PC-3 (cell line): ENCODE results near the gene SH3RF1. TPM values are rescaled to one million over a fixed set of nuclear protein-coding genes. Genes with fewer than 3 reads are reported as not detected.

Experiments used
- ATAC-seq: fragments of 200-7000 bp; cut with Tn5 transposase; 2 replicates; pipeline ENCODE4 v1.9.1; 2020; ENCODE audit warnings: mild to moderate bottlenecking, moderate library complexity
- BruUV-seq: library from RNA; stranded (reverse); fragments of 400-500 nt; replicated peaks from 2 replicates; lab custom pipeline; 2021; lab: Mats Ljungman, UMichigan
- CTCF ChIA-PET: fragments of 300-600 bp; sonication (Branson Sonifier 250); formaldehyde crosslinking; loops from one replicate; lab custom pipeline; 2022; ENCODE audit warnings: antibody characterized with exemption; lab: Charles Lee
- POLR2A ChIA-PET: fragments of 300-600 bp; sonication (Branson Sonifier 250); formaldehyde crosslinking; loops from one replicate; lab custom pipeline; 2022; ENCODE audit warnings: antibody characterized with exemption; ENCODE audit not compliant: unreplicated experiment; lab: Charles Lee
- DNase-seq: peaks from one replicate; pipeline ENCODE4 v3.0.0-alpha.2; 2015
- H2AFZ ChIP-seq: fragments of 300-600 bp; sonication (generic); 2 replicates; pipeline ENCODE4 v1.6.0; 2016; ENCODE audit warnings: antibody characterized with exemption, low read length
- H3F3A ChIP-seq: fragments of 300-600 bp; sonication (generic); one replicate; pipeline ENCODE4 v1.6.0; 2017; ENCODE audit warnings: antibody characterized with exemption, low read length, control low read depth, mild to moderate bottlenecking; ENCODE audit not compliant: unreplicated experiment
- H3K27ac ChIP-seq: fragments of 300-600 bp; sonication (generic); 2 replicates; pipeline ENCODE4 v1.5.1; 2016; ENCODE audit warnings: mild to moderate bottlenecking, low read length
- H3K27me3 ChIP-seq: fragments of 300-600 bp; sonication (generic); 2 replicates; pipeline ENCODE4 v1.6.1; 2016; ENCODE audit warnings: low read length, mixed read lengths
- H3K36me3 ChIP-seq: fragments of 300-600 bp; sonication (generic); 2 replicates; pipeline ENCODE4 v1.6.1; 2016; ENCODE audit warnings: low read depth, mixed run types, low read length, mixed read lengths
- H3K4me1 ChIP-seq: fragments of 300-600 bp; sonication (generic); 2 replicates; pipeline ENCODE4 v1.5.1; 2016; ENCODE audit warnings: low read length; ENCODE audit not compliant: insufficient read depth
- H3K4me2 ChIP-seq: fragments of 300-600 bp; sonication (generic); 2 replicates; pipeline ENCODE4 v1.6.0; 2016; ENCODE audit warnings: low read length
- H3K4me3 ChIP-seq: fragments of 300-600 bp; sonication (generic); 2 replicates; pipeline ENCODE4 v1.5.1; 2016; ENCODE audit warnings: mild to moderate bottlenecking, low read length, mixed read lengths
- H3K79me2 ChIP-seq: fragments of 300-600 bp; sonication (generic); 2 replicates; pipeline ENCODE4 v1.6.1; 2017; ENCODE audit warnings: low read length, mixed read lengths
- H3K9ac ChIP-seq: fragments of 300-600 bp; sonication (generic); 2 replicates; pipeline ENCODE4 v1.6.0; 2016; ENCODE audit warnings: mild to moderate bottlenecking, low read length
- H3K9me2 ChIP-seq: fragments of 300-600 bp; sonication (generic); replicated peaks from 2 replicates; pipeline ENCODE4 v1.6.1; 2016; ENCODE audit warnings: mixed run types, low read length, mixed read lengths
- H3K9me3 ChIP-seq: fragments of 300-600 bp; sonication (generic); 2 replicates; pipeline ENCODE4 v1.6.1; 2016; ENCODE audit warnings: low read length, mixed read lengths
- H4K20me1 ChIP-seq: fragments of 300-600 bp; sonication (generic); 2 replicates; pipeline ENCODE4 v1.6.1; 2016; ENCODE audit warnings: low read length, mixed read lengths
- CTCF ChIP-seq: fragments of 300-600 bp; sonication (generic); conservative IDR thresholded peaks from 2 replicates; pipeline ENCODE4 v1.5.1; 2017; ENCODE audit warnings: antibody characterized with exemption, low read depth, mild to moderate bottlenecking, low read length
- EZH2 ChIP-seq: fragments of 300-600 bp; sonication (generic); IDR thresholded peaks from one replicate; pipeline ENCODE4 v1.6.1; 2017; ENCODE audit warnings: antibody characterized with exemption, mild to moderate bottlenecking, low read length; ENCODE audit not compliant: unreplicated experiment
- EZH2phosphoT487 ChIP-seq: fragments of 300-600 bp; sonication (generic); IDR thresholded peaks from 2 replicates; pipeline ENCODE4 v1.6.1; 2018; ENCODE audit warnings: mild to moderate bottlenecking, antibody characterized with exemption, low read length, borderline replicate concordance
- intact Hi-C: fragments of 100-400 bp; cut with micrococcal nuclease; formaldehyde crosslinking; loops from 2 replicates; pipeline ENCODE4 v1.9.0; 2023
- total RNA-seq: library from RNA; depleted of rRNA; stranded (reverse); fragments of >200 nt; gene quantifications from 2 replicates; pipeline ENCODE4 v1.2.3, GENCODE V29; 2014

The SH3RF1 gene
- total RNA-seq, 1 experiment from 2014 or later: 21.0 TPM

DNA sequence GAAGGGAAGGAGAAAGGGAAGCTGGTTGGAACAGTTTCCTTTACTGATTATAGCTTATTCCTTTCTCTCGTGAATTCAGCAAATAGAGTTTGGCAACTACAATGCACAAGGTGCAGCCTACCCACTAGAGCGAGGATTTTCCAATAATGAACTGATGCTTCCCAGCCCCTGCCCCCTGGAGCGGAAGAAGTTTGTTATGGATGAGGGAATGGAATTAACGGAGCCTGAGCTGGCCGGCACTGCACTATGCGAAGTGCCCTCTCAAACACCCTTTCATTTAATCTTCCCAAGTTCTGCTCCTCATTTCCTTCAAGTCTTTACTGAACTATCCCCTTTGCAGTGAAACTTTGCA, 218.2 kb downstream of the SH3RF1 start:
- H3K4me1 ChIP-seq: no peaks in the 10 kb centered on the region
- POLR2A ChIA-PET: no interaction called here
- intact Hi-C loops: no loop called here
- no peaks in the 10 kb centered on the region for H3K9me3 ChIP-seq
- BruUV-seq: no TSS peak
- no peaks in the 10 kb centered on the region for H3F3A ChIP-seq
- H3K27ac ChIP-seq: no peak overlapping the region
- CTCF ChIA-PET: no interaction called here
- no peaks in the 10 kb centered on the region for H4K20me1 ChIP-seq
- H3K79me2 ChIP-seq: no peaks in the 10 kb centered on the region
- no peaks in the 10 kb centered on the region for H3K9me2 ChIP-seq
- H3K4me2 ChIP-seq: no peak overlapping the region
- no peaks in the 10 kb centered on the region for H3K27me3 ChIP-seq
- H3K9ac ChIP-seq: no peak overlapping the region
- H2AFZ ChIP-seq: no peak overlapping the region
- no peak for ATAC-seq
- H3K36me3 ChIP-seq: no peaks in the 10 kb centered on the region
- DNase-seq: no peak
- no peak overlapping the region for H3K4me3 ChIP-seq
- TF ChIP-seq EZH2phosphoT487 (no peak), EZH2 (no peak), CTCF (no peak)

- intact Hi-C loops: no loop called here
- Histone ChIP-seq H3K79me2 (no peaks in the 10 kb centered on the region), H3K27me3 (no peaks in the 10 kb centered on the region), H2AFZ (no peak overlapping the region), H4K20me1 (no peaks in the 10 kb centered on the region), H3K4me1 (no peaks in the 10 kb centered on the region), H3K9me2 (no peaks in the 10 kb centered on the region), H3K4me3 (no peak overlapping the region), H3K27ac (no peak overlapping the region), H3K9me3 (no peaks in the 10 kb centered on the region), H3K4me2 (no peak overlapping the region), H3K36me3 (no peaks in the 10 kb centered on the region), H3F3A (no peaks in the 10 kb centered on the region), H3K9ac (no peak overlapping the region)
- POLR2A ChIA-PET: no interaction called here
- BruUV-seq: no TSS peak
- no peak for DNase-seq
- CTCF ChIA-PET: no interaction called here
- TF ChIP-seq EZH2 (no peak), CTCF (no peak), EZH2phosphoT487 (no peak)
- no peak for ATAC-seq
Measured at GRCh38 chr4:169051761-169052593, 218.8 kb downstream of the SH3RF1 start.

DNA sequence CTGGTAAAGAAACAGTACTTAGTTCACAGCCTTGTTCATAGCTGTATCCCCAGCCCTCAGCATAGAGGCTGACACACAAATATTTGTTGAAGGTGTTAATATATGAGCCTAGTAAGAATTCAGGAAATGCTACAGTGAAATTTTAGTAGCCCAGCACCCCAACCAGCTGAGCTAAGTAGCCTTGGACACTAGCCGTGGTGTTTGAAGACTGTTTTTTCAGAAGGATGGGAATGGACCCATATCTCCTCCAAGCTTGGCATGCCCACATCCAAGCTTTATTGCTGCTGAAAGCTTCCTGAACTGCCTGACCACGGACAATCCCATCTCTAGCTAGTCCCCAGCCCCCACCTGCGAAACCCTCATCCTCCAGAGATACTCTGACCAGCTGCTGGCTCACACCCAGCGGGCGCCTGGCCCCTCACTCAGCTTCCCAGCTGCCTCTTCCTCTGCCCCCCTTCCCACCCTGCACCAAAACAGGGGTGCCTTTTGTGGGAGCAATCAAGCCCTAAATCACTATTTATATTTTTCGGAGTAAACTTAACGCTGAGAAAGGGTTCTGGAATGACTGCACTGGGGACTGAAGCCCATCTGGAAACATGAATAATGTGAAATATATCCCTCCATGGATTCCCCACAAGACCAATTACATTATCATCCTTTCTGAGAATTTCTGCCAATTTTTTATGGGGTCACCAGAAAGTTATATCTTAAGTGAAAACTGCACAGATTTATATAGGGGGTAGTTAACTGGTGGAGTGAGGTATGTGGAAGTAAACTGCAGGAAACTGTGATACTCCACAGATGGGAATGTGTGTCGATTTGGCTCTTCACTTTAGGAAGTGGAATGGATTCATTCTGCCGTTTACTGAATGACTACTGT, 219.6 kb downstream of the SH3RF1 start:
- Histone ChIP-seq H3K9me2 (no peaks in the 10 kb centered on the region), H3F3A (no peaks in the 10 kb centered on the region), H3K4me2 (no peak overlapping the region), H4K20me1 (no peaks in the 10 kb centered on the region), H3K4me1 (no peaks in the 10 kb centered on the region), H3K36me3 (no peaks in the 10 kb centered on the region), H3K27me3 (no peaks in the 10 kb centered on the region), H3K27ac (no peak overlapping the region), H3K9ac (no peak overlapping the region), H3K79me2 (no peaks in the 10 kb centered on the region), H3K4me3 (no peak overlapping the region), H3K9me3 (no peaks in the 10 kb centered on the region), H2AFZ (no peak overlapping the region)
- ATAC-seq (no peak), DNase-seq (no peak)
- BruUV-seq: no TSS peak
- intact Hi-C loops: no loop called here
- TF ChIP-seq CTCF (no peak), EZH2phosphoT487 (no peak), EZH2 (no peak)
- ChIA-PET CTCF (no interaction called here), POLR2A (no interaction called here)
